CD4-positive, alpha-beta memory T cell (primary cell): ENCODE measurements around the gene PIK3CB. TPM values are rescaled to one million over a fixed set of nuclear protein-coding genes. Genes with fewer than 3 reads are reported as not detected.
A peak's percentile ranks its signal among the peaks of the same experiment; 100 is the strongest.

Experiments used
- CTCF ChIA-PET: fragments of 350-600 bp; sonication (Branson Sonifier 250); formaldehyde crosslinking; loops from one replicate; lab custom pipeline; 2021; ENCODE audit warnings: inconsistent platforms; ENCODE audit not compliant: partially characterized antibody; lab: Charles Lee
- POLR2A ChIA-PET: fragments of 350-600 bp; sonication (Branson Sonifier 250); formaldehyde crosslinking; loops from one replicate; lab custom pipeline; 2021; ENCODE audit not compliant: partially characterized antibody; lab: Charles Lee
- DNase-seq, 5 donors: peaks; one replicate each; pipeline versions ENCODE4 v3.0.0 to v3.0.0-alpha.2; 2020 to 2022; ENCODE audit warnings: mixed read lengths in 1 of 5
- H3K27ac ChIP-seq: one replicate; pipeline ENCODE4 v1.7.0; 2013; ENCODE audit warnings: low read depth, low read length
- H3K27me3 ChIP-seq: 2 replicates; pipeline ENCODE4 v1.7.0; 2013; ENCODE audit warnings: mild to moderate bottlenecking, low read length, moderate library complexity; ENCODE audit not compliant: insufficient read depth
- H3K36me3 ChIP-seq: 2 replicates; pipeline ENCODE4 v1.7.0; 2013; ENCODE audit warnings: mild to moderate bottlenecking, low read length, moderate library complexity; ENCODE audit not compliant: insufficient read depth
- H3K4me1 ChIP-seq: 2 replicates; pipeline ENCODE4 v1.7.0; 2013; ENCODE audit warnings: mild to moderate bottlenecking, low read length, moderate library complexity; ENCODE audit not compliant: insufficient read depth
- H3K4me3 ChIP-seq, 2 donors: one replicate each; pipeline ENCODE4 v1.7.0; 2013; ENCODE audit warnings: low read length in 2 of 2, mild to moderate bottlenecking in 1 of 2
- H3K9me3 ChIP-seq, 2 donors: one replicate each; pipeline ENCODE4 v1.7.0; 2013; ENCODE audit warnings: low read length in 2 of 2, control low read depth in 1 of 2; ENCODE audit not compliant: control insufficient read depth in 1 of 2
- H3K27ac Mint-ChIP-seq, 7 donors: one replicate each; pipeline ENCODE4 v1.8.0; 2020 to 2021; ENCODE audit warnings: mixed read lengths in 7 of 7, mild to moderate bottlenecking in 6 of 7, inconsistent platforms in 3 of 7, moderate library complexity in 3 of 7
- H3K27me3 Mint-ChIP-seq, 2 donors: one replicate each; pipeline ENCODE4 v1.8.0; 2020 to 2021; ENCODE audit warnings: mixed read lengths in 2 of 2
- H3K36me3 Mint-ChIP-seq, 2 donors: one replicate each; pipeline ENCODE4 v1.8.0; 2020 to 2021; ENCODE audit warnings: mixed read lengths in 2 of 2, inconsistent platforms in 1 of 2, mild to moderate bottlenecking in 1 of 2
- H3K4me1 Mint-ChIP-seq, 4 donors: one replicate each; pipeline ENCODE4 v1.8.0; 2020 to 2021; ENCODE audit warnings: mixed read lengths in 4 of 4, mild to moderate bottlenecking in 1 of 4
- H3K4me3 Mint-ChIP-seq, 8 donors: one replicate each; pipeline ENCODE4 v1.8.0; 2020 to 2021; ENCODE audit warnings: mixed read lengths in 8 of 8, mild to moderate bottlenecking in 7 of 8, moderate library complexity in 6 of 8, inconsistent platforms in 3 of 8
- H3K9me3 Mint-ChIP-seq, 8 donors: one replicate each; pipeline ENCODE4 v1.8.0; 2020 to 2021; ENCODE audit warnings: mixed read lengths in 8 of 8, mild to moderate bottlenecking in 5 of 8, inconsistent platforms in 3 of 8, moderate library complexity in 1 of 8
- intact Hi-C: fragments of 100-400 bp; cut with micrococcal nuclease; formaldehyde crosslinking; loops from one replicate; pipeline ENCODE4 v1.15.1; 2023
- polyA plus RNA-seq, 2 donors: library from polyadenylated mRNA; unstranded; fragments of 300-500 nt; fragmentation: Illumina TruSeq; gene quantifications; one replicate each; pipeline ENCODE4 v1.2.3, GENCODE V29; 2021
- total RNA-seq, 2 experiments: library from RNA; stranded (reverse); gene quantifications; one replicate each; pipeline ENCODE4 v1.2.3, GENCODE V29; 2021

The PIK3CB gene
- total and polyA plus RNA-seq, 4 experiments from 2014 or later, result 14.4 to 52.1 (median 34.4) TPM

GRCh38 chr3:138657508-138657907 lies 177.2 kb downstream of the PIK3CB start:
- Mint-ChIP-seq H3K27me3 (no peaks in the 10 kb centered on the region), H3K4me3 (no peak overlapping the region), H3K27ac (no peak overlapping the region), H3K36me3 (peaks cover 72 to 80% of the 10 kb centered on the region in 2 donors), H3K9me3 (peaks cover 0 to 4% (median 0%) of the 10 kb centered on the region in 8 donors), H3K4me1 (no peaks in the 10 kb centered on the region)
- ChIA-PET POLR2A (no interaction called here), CTCF (no interaction called here)
- H3K27me3 ChIP-seq, result no peaks in the 10 kb centered on the region
- intact Hi-C loops, result no loop called here
- H3K9me3 ChIP-seq, result no peaks in the 10 kb centered on the region
- no peak overlapping the region for H3K4me3 ChIP-seq
- no peak for DNase-seq
- H3K27ac ChIP-seq, result no peak overlapping the region
- no peaks in the 10 kb centered on the region for H3K4me1 ChIP-seq
- H3K36me3 ChIP-seq, result peaks cover 21% of the 10 kb centered on the region

DNA sequence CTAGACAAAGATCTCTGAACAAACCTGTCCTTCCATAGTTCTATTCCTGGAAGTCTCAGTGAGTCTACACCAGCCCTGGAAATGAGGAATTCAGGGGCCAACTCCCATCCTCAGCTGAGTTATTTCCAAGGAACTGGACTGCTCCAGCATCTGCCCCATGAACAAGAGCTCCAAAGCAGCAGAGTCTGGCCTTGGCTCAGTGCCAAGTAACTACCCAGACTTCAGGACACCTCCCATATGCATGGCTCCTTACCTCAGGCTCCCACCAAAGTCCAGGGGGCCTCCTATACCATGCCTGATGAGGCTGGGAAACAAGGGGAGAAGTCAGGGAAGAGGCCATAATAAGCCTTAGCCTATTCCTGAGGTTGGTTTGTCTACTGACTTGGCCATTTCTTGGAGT lies 181.2 kb downstream of the PIK3CB start:
- CTCF ChIA-PET, result interaction anchor here (1.6 kb wide), 1 partner anchor 262 kb away, joined by 8 read pairs; no protein-coding TSS in a partner anchor
- no peaks in the 10 kb centered on the region for H3K4me1 ChIP-seq
- Mint-ChIP-seq H3K9me3 (peaks cover 0 to 11% (median 8%) of the 10 kb centered on the region in 8 donors), H3K4me3 (no peak overlapping the region), H3K27me3 (no peaks in the 10 kb centered on the region), H3K4me1 (peaks cover 0 to 1% (median 0%) of the 10 kb centered on the region in 4 donors), H3K36me3 (peaks cover 84 to 87% of the 10 kb centered on the region in 2 donors), H3K27ac (peak overlapping the region in 1 of 7 donors; percentile 23)
- no peaks in the 10 kb centered on the region for H3K27me3 ChIP-seq
- POLR2A ChIA-PET, result no interaction called here
- H3K4me3 ChIP-seq, result no peak overlapping the region
- H3K36me3 ChIP-seq, result peaks cover 35% of the 10 kb centered on the region
- H3K27ac ChIP-seq, result no peak overlapping the region
- H3K9me3 ChIP-seq, result no peaks in the 10 kb centered on the region
- intact Hi-C loops, result no loop called here
- no peak for DNase-seq

DNA sequence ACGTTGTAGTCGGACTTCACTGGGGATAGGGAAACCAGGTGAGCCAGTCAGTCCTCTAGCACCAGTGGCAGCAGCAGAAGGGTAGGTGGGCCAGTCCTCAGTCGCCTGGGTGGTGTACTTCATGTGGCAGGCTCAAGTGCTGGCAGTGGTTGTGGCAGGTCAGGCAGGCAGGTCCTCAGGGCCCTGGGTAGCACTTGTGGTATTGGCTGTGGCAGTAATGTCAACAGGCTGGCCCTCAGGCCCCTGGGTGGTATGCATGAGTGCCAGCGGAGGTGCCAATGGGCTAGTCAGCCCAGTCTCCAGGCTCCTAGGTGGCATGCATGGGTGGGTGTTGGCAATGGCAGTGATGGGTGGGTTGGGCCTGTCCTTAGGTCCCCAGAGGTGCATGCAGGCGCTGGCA lies 185.6 kb downstream of the PIK3CB start:
- no peaks in the 10 kb centered on the region for H3K27me3 ChIP-seq
- Mint-ChIP-seq H3K27me3 (no peaks in the 10 kb centered on the region), H3K4me1 (peaks cover 0 to 1% (median 0%) of the 10 kb centered on the region in 4 donors), H3K9me3 (peaks cover 0 to 52% (median 42%) of the 10 kb centered on the region in 8 donors), H3K36me3 (peaks cover 48 to 53% of the 10 kb centered on the region in 2 donors), H3K27ac (no peak overlapping the region), H3K4me3 (no peak overlapping the region)
- intact Hi-C loops, result no loop called here
- ChIA-PET POLR2A (no interaction called here), CTCF (no interaction called here)
- no peaks in the 10 kb centered on the region for H3K4me1 ChIP-seq
- H3K9me3 ChIP-seq, result peaks cover 0 to 9% of the 10 kb centered on the region in 2 donors
- peak in 1 of 5 donors; percentile 24 for DNase-seq
- no peak overlapping the region for H3K4me3 ChIP-seq
- H3K36me3 ChIP-seq, result peaks cover 15% of the 10 kb centered on the region
- no peak overlapping the region for H3K27ac ChIP-seq

DNA sequence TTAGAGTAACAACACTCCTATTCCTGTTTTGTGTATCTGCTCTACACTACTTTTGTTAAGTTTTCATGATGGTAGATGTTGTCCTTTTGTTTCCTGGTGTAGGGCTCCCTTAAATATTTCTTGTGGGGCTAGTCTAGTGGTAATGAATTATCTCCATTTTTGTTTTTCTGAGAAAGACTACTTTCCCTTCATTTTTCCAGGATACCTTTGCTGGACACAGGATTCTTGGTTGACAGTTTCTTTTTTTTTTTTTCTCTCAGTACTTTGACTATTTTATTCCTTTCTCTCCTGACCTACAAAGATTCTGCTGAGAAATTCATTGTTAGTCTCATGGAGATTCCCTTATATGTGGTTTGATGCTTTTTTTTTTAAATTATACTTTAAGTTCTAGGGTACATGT lies 188.2 kb downstream of the PIK3CB start:
- H3K27ac Mint-ChIP-seq, result no peak overlapping the region
- H3K27me3 Mint-ChIP-seq, result no peaks in the 10 kb centered on the region
- H3K4me1 Mint-ChIP-seq, result peaks cover 0 to 1% (median 0%) of the 10 kb centered on the region in 4 donors
- no peak overlapping the region for H3K27ac ChIP-seq
- H3K4me3 Mint-ChIP-seq, result no peak overlapping the region
- peaks cover 33 to 38% of the 10 kb centered on the region in 2 donors for H3K36me3 Mint-ChIP-seq
- H3K9me3 Mint-ChIP-seq, result peaks cover 4 to 75% (median 60%) of the 10 kb centered on the region in 8 donors
- ChIA-PET CTCF (no interaction called here), POLR2A (no interaction called here)
- H3K4me1 ChIP-seq, result no peaks in the 10 kb centered on the region
- no peak overlapping the region for H3K4me3 ChIP-seq
- intact Hi-C loops, result no loop called here
- peaks cover 15% of the 10 kb centered on the region for H3K36me3 ChIP-seq
- no peaks in the 10 kb centered on the region for H3K27me3 ChIP-seq
- peaks cover 6 to 14% of the 10 kb centered on the region in 2 donors for H3K9me3 ChIP-seq
- DNase-seq, result no peak

GRCh38 chr3:138646008-138646407 lies 188.7 kb downstream of the PIK3CB start:
- Histone ChIP-seq H3K27ac (no peak overlapping the region), H3K4me3 (no peak overlapping the region), H3K4me1 (no peaks in the 10 kb centered on the region), H3K9me3 (peaks cover 6 to 14% of the 10 kb centered on the region in 2 donors), H3K36me3 (peaks cover 15% of the 10 kb centered on the region), H3K27me3 (no peaks in the 10 kb centered on the region)
- no peak overlapping the region for H3K4me3 Mint-ChIP-seq
- peaks cover 28 to 33% of the 10 kb centered on the region in 2 donors for H3K36me3 Mint-ChIP-seq
- no peaks in the 10 kb centered on the region for H3K27me3 Mint-ChIP-seq
- ChIA-PET CTCF (interaction anchor here (0.6 kb wide), 1 partner anchor 274 kb away, joined by 3 read pairs; no protein-coding TSS in a partner anchor), POLR2A (no interaction called here)
- no peak for DNase-seq
- H3K9me3 Mint-ChIP-seq, result peaks cover 4 to 77% (median 61%) of the 10 kb centered on the region in 8 donors
- peaks cover 0 to 1% (median 0%) of the 10 kb centered on the region in 4 donors for H3K4me1 Mint-ChIP-seq
- intact Hi-C loops, result no loop called here
- no peak overlapping the region for H3K27ac Mint-ChIP-seq

DNA sequence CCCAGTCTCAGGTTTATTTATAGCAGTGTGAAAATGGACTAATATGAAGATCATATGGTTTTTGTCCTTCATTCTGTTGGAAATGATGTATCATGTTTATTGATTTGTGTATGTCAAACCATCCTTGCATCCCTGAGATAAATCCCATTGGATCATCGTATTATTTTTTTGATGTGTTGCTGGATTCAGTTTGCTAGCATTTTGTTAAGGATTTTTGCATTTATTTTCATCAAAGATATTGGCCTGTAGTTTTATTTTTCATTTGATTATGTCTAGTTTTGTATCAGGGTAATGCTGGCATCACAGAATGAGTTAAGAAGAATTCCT lies 191.8 kb downstream of the PIK3CB start:
- Mint-ChIP-seq H3K27me3 (no peaks in the 10 kb centered on the region), H3K4me3 (no peak overlapping the region), H3K4me1 (no peaks in the 10 kb centered on the region), H3K9me3 (peaks cover 7 to 86% (median 71%) of the 10 kb centered on the region in 8 donors), H3K27ac (no peak overlapping the region), H3K36me3 (peaks cover 10 to 11% of the 10 kb centered on the region in 2 donors)
- no peaks in the 10 kb centered on the region for H3K27me3 ChIP-seq
- no peak for DNase-seq
- no peak overlapping the region for H3K27ac ChIP-seq
- H3K4me3 ChIP-seq, result no peak overlapping the region
- CTCF ChIA-PET, result no interaction called here
- H3K36me3 ChIP-seq, result no peaks in the 10 kb centered on the region
- H3K9me3 ChIP-seq, result peaks cover 6 to 14% of the 10 kb centered on the region in 2 donors
- intact Hi-C loops, result no loop called here
- POLR2A ChIA-PET, result no interaction called here
- no peaks in the 10 kb centered on the region for H3K4me1 ChIP-seq

DNA sequence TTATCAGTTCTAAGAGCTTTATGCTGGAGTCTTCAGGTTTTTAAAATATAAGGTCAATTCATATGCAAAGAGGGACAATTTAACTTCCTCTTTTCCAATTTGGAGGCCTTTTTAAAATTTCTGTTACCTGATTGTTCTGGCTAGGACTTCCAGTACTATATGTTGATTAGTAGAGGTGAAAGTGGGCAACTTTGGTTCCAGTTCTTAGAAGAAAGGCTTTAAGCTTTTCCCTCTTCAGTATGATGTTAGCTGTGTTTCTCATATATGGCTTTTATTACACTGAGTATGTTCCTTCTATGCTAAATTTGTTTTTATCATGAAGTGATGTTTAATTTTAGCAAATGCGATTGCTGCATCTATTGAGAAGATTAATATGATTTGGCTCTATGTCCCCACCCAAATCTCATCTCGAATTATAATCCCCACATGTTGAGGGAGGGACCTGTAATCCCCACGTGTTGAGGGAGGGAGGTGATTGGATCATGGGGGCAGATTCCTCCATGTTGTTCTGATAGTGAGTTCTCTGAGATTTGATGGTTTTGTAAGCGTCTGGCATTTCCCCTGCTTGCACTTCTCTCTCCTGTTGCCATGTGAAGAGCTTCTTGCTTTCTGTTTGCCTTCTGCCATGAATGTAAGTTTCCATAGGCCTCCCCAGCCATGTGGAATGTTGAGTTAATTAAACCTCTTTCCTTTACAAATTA lies 192.4 kb downstream of the PIK3CB start:
- ChIA-PET CTCF (no interaction called here), POLR2A (no interaction called here)
- no peak for DNase-seq
- H3K27me3 Mint-ChIP-seq, result no peaks in the 10 kb centered on the region
- H3K9me3 ChIP-seq, result peaks cover 6 to 14% of the 10 kb centered on the region in 2 donors
- no peak overlapping the region for H3K4me3 Mint-ChIP-seq
- no peaks in the 10 kb centered on the region for H3K4me1 ChIP-seq
- H3K4me1 Mint-ChIP-seq, result no peaks in the 10 kb centered on the region
- H3K27ac Mint-ChIP-seq, result no peak overlapping the region
- H3K36me3 Mint-ChIP-seq, result peaks cover 11% of the 10 kb centered on the region in 2 donors
- H3K4me3 ChIP-seq, result no peak overlapping the region
- H3K9me3 Mint-ChIP-seq, result peaks cover 7 to 87% (median 70%) of the 10 kb centered on the region in 8 donors
- intact Hi-C loops, result no loop called here
- H3K27me3 ChIP-seq, result no peaks in the 10 kb centered on the region
- H3K36me3 ChIP-seq, result no peaks in the 10 kb centered on the region
- H3K27ac ChIP-seq, result no peak overlapping the region
